ENCODE measurements around the gene SLC39A11. TPM values are rescaled to one million over a fixed set of nuclear protein-coding genes. Genes with fewer than 3 reads are reported as not detected.

The SLC39A11 gene
- total RNA-seq, 1 experiment from 2014 or later = 15.8 TPM

- H3K27ac ChIP-seq = no peak overlapping the region
- no peaks in the 10 kb centered on the region for H3K36me3 ChIP-seq
- H3K9me3 ChIP-seq (replicated peaks) = 0 out of 2 replicates have a peak, but pooled peaks cover 3% of the 10 kb centered on the region
- no peaks in the 10 kb centered on the region for H3K27me3 ChIP-seq (replicated peaks)
- peaks cover 26% of the 10 kb centered on the region for H3K4me1 ChIP-seq (replicated peaks)
- no peak overlapping the region for H3K4me3 ChIP-seq
- no peak for DNase-seq (ENCODE audit: low read depth in 1 of 2, low spot score in 2 of 2)
Measured at GRCh38 chr17:72974605-72975232, 117.8 kb downstream of the SLC39A11 start.

DNA sequence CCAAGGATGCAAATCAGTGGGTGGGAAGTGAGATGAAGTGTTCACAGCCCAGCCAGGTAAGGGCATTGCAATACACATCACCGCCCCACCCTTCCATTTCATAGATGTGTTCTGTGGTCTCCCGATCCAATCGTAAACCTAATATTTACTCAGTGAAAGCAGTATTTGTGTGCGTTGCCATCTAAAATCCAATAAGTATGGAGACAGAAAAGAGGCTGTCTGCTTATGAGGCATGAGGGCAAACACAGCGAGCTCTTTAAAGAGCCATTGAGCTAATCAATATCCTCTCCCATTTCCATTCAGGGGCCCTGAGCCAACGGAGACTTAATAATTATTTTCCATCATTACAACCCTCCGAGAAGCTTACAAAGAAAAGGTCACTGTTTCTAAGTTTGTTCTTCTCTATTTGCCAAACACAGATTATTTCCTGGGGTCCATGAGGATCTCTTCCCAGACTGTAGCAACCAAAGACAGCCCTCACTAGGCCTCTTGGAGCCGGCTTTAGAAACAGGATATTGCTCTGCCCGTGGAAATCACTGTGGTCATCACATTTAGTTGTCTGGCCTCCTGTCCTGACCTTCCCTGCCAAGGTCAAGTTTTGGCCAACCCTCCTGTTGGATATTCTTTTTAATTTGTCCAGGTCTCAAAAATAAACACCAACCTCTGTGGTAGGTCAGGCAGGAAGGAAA is 120.1 kb downstream of the SLC39A11 start:
- Histone ChIP-seq H3K4me1 (replicated peaks) (peaks cover 13% of the 10 kb centered on the region), H3K9me3 (replicated peaks) (peaks cover 3% of the 10 kb centered on the region; the same call in 1 of the 2 replicates), H3K27ac (no peak overlapping the region; the same call in 1 of the 2 replicates), H3K27me3 (replicated peaks) (no peaks in the 10 kb centered on the region; the same call in 1 of the 2 replicates), H3K36me3 (no peaks in the 10 kb centered on the region), H3K4me3 (no peak overlapping the region)
- no peak for DNase-seq (ENCODE audit: low read depth in 1 of 2, low spot score in 2 of 2)

DNA sequence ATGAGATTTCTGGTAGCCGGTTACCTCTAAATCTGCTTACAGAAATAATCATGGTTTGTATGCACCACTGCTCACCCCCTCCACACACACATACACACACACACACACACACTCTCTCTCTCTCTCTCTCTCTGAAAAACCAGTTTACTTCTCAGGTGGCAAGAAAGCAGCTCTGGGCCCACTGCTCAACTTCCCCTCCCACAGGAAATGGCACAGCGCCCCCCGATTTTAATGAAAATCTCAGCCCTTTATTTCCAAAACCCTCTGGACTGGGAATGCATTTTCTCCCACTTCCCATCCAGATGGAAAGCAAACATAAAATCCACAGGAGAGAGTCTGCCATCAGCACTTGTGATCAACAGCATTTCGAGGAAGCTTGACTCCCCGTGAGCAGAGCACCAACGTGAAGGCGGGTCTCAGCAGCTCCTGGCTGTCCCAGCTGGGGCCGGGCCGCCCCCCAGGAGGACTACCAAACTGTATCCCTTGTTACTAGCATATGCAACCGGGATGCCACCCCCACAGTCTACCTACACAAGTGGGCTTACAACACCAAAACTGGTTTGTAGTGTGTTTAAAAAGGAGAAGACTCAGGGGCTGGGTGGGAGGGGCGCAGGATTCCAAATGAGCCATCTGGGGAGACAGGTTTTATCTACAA is 121.1 kb downstream of the SLC39A11 start:
- H3K36me3 ChIP-seq = no peaks in the 10 kb centered on the region
- peaks cover 3% of the 10 kb centered on the region; the same call in 1 of the 2 replicates for H3K9me3 ChIP-seq (replicated peaks)
- peaks cover 7% of the 10 kb centered on the region for H3K4me1 ChIP-seq (replicated peaks)
- H3K4me3 ChIP-seq = no peak overlapping the region
- H3K27me3 ChIP-seq (replicated peaks) = no peaks in the 10 kb centered on the region; the same call in 1 of the 2 replicates
- DNase-seq (ENCODE audit: low read depth in 1 of 2, low spot score in 2 of 2) = no peak
- no peak overlapping the region for H3K27ac ChIP-seq

- Histone ChIP-seq H3K4me3 (no peak overlapping the region), H3K27me3 (replicated peaks) (no peaks in the 10 kb centered on the region; the same call in 1 of the 2 replicates), H3K36me3 (no peaks in the 10 kb centered on the region), H3K9me3 (replicated peaks) (peaks cover 3% of the 10 kb centered on the region; the same call in 1 of the 2 replicates), H3K4me1 (replicated peaks) (peaks cover 7% of the 10 kb centered on the region), H3K27ac (no peak overlapping the region)
- DNase-seq (ENCODE audit: low read depth in 1 of 2, low spot score in 2 of 2) = no peak
Measured at GRCh38 chr17:72970797-72971196, 121.7 kb downstream of the SLC39A11 start.

DNA sequence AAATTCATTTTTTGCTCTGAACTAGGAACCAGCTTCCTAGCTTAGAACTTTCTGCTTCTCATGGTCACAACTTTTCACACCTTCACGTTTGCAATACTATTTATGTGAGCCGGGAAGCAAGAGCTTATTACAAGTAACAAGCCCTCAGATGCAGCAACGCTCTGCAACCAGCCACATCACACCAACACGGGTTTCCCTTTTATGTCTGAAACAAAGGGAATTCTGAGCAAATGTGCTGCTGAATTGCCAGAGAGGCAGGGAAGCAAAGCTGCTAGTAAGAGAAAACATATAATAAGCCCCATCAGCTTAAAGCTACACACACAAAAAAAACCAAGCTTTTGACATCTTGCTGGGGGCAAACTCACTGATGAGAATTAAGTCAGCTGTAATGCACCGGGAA is 122.2 kb downstream of the SLC39A11 start:
- Histone ChIP-seq H3K27me3 (replicated peaks) (no peaks in the 10 kb centered on the region; the same call in 1 of the 2 replicates), H3K4me3 (no peak overlapping the region), H3K4me1 (replicated peaks) (peaks cover 7% of the 10 kb centered on the region), H3K9me3 (replicated peaks) (no peaks in the 10 kb centered on the region; the same call in 1 of the 2 replicates), H3K27ac (no peak overlapping the region), H3K36me3 (no peaks in the 10 kb centered on the region)
- no peak for DNase-seq (ENCODE audit: low read depth in 1 of 2, low spot score in 2 of 2)

DNA sequence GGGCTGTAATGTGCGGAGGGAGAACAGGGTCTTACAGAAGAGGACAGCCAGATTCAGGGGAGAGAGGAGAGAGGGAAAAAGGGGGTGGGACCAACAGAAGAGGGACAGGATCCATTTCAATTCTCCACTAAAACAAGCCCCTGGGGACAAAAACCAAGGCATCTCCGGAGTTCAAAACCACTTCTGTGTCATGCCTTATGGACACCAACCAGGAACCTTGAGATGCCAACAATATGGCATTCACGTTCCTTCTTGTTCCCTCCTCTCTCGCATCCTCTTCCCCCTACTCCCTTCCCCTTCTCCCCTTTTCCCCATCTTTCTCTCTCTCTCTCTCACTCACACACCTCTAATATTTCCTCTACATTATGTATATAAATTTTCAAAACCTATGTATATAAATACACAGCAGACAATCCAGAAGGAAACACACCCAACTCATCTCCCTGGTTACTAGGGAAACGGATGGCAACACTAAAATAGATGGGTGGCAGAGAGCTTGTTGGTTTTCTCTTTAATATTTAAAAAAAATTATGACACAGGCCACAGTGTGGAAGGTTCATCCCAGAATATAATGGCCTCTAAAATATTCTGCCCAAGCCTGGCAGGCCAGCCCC is 123.1 kb downstream of the SLC39A11 start:
- no peak overlapping the region for H3K4me3 ChIP-seq
- peaks cover 7% of the 10 kb centered on the region for H3K4me1 ChIP-seq (replicated peaks)
- no peak for DNase-seq (ENCODE audit: low read depth in 1 of 2, low spot score in 2 of 2)
- no peaks in the 10 kb centered on the region; the same call in 1 of the 2 replicates for H3K27me3 ChIP-seq (replicated peaks)
- no peak overlapping the region for H3K27ac ChIP-seq
- no peaks in the 10 kb centered on the region; the same call in 1 of the 2 replicates for H3K9me3 ChIP-seq (replicated peaks)
- no peaks in the 10 kb centered on the region for H3K36me3 ChIP-seq

GRCh38 chr17:72968798-72969197 is 123.7 kb downstream of the SLC39A11 start:
- no peak overlapping the region for H3K27ac ChIP-seq
- H3K4me3 ChIP-seq = no peak overlapping the region
- H3K9me3 ChIP-seq (replicated peaks) = no peaks in the 10 kb centered on the region; the same call in 1 of the 2 replicates
- H3K27me3 ChIP-seq (replicated peaks) = no peaks in the 10 kb centered on the region; the same call in 1 of the 2 replicates
- DNase-seq (ENCODE audit: low read depth in 1 of 2, low spot score in 2 of 2) = no peak
- H3K4me1 ChIP-seq (replicated peaks) = peaks cover 7% of the 10 kb centered on the region
- H3K36me3 ChIP-seq = no peaks in the 10 kb centered on the region

- Histone ChIP-seq H3K4me1 (replicated peaks) (peaks cover 6% of the 10 kb centered on the region), H3K36me3 (no peaks in the 10 kb centered on the region), H3K9me3 (replicated peaks) (no peaks in the 10 kb centered on the region; the same call in 1 of the 2 replicates), H3K4me3 (no peak overlapping the region), H3K27me3 (replicated peaks) (no peaks in the 10 kb centered on the region; the same call in 1 of the 2 replicates), H3K27ac (no peak overlapping the region)
- no peak for DNase-seq (ENCODE audit: low read depth in 1 of 2, low spot score in 2 of 2)
Measured at GRCh38 chr17:72967977-72968585, 124.4 kb downstream of the SLC39A11 start.

DNA sequence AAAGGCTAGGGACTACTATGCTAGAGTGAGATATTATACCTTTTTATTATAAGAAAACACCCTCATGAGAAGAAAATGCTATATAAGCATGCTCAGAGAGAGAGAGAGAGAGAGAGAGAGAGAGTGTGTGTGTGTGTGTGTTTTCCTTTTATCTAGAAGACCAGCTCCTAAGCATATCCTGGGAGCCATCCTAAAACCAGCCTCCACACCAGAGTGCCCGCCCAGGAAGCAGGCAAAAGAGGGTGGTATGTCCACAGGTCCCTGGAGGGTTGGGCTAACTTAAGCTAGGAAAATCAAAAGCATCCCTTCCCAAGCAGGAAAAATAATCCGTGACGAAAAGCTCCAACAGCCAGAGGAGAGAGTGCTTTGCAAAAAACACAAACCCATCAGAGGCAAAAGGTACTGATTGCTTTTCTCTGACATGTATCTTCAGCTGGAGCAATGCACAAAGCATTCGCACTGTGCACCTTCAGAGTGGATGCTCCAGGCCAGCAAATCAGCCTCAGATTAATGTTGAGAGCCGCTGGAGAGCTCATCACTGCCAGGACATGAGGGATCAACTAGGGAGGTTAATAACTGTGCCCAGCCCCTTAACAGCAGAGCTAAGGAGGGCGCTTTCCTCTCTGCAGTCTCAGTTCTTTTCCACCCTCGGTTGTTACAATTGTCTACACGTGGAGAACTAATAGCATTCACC is 125.1 kb downstream of the SLC39A11 start:
- no peak overlapping the region for H3K27ac ChIP-seq
- no peaks in the 10 kb centered on the region for H3K36me3 ChIP-seq
- no peaks in the 10 kb centered on the region; the same call in 1 of the 2 replicates for H3K27me3 ChIP-seq (replicated peaks)
- no peaks in the 10 kb centered on the region; the same call in 1 of the 2 replicates for H3K9me3 ChIP-seq (replicated peaks)
- DNase-seq (ENCODE audit: low read depth in 1 of 2, low spot score in 2 of 2) = no peak
- H3K4me3 ChIP-seq = no peak overlapping the region
- H3K4me1 ChIP-seq (replicated peaks) = no peaks in the 10 kb centered on the region; the same call in 1 of the 2 replicates

- Histone ChIP-seq H3K36me3 (no peaks in the 10 kb centered on the region), H3K4me3 (no peak overlapping the region), H3K27ac (no peak overlapping the region), H3K27me3 (replicated peaks) (no peaks in the 10 kb centered on the region), H3K9me3 (replicated peaks) (no peaks in the 10 kb centered on the region), H3K4me1 (replicated peaks) (no peaks in the 10 kb centered on the region)
- DNase-seq (ENCODE audit: low read depth in 1 of 2, low spot score in 2 of 2) = no peak
Measured at GRCh38 chr17:72962106-72962505, 130.4 kb downstream of the SLC39A11 start.

DNA sequence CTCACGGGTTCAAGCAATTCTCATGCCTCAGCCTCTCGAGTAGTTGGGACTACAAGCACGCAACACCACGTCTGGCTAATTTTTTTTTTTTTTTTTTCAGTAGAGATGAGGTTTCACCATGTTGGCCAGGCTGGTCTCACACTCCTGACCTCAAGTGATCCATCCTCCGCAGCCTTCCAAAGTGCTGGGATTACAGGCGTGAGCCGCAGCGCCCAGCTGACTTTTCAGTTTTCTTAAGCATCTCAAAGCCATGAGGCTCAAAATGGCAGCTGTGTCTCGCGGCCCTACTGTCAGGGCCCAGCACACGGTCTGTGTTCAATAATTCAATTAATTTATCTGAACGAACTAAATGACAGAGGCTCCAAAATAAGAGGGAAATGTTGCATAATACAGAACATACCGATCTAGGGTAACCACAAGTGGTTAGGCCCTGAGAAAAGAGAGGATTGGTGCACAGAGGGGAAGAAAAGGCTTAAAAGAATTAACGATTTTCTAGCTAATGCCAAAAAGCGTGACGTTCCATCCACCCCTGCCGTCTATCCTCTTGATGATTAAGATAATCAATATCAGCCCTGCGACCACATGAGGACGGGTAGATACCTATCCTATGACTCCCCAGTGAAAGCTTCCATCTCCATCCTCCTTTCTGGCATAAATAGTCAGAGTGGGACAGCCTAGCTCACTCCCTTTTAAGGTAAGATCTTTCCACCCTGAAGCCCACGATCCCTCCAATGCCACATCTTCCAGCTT is 136.9 kb downstream of the SLC39A11 start:
- no peak for DNase-seq (ENCODE audit: low read depth in 1 of 2, low spot score in 2 of 2)

GRCh38 chr17:72954579-72954978 is 137.9 kb downstream of the SLC39A11 start:
- Histone ChIP-seq H3K9me3 (replicated peaks) (0 out of 2 replicates have a peak, but pooled peaks cover 2% of the 10 kb centered on the region), H3K4me3 (no peak overlapping the region), H3K27me3 (replicated peaks) (no peaks in the 10 kb centered on the region), H3K4me1 (replicated peaks) (no peaks in the 10 kb centered on the region; the same call in 1 of the 2 replicates), H3K36me3 (no peaks in the 10 kb centered on the region), H3K27ac (no peak overlapping the region)
- DNase-seq (ENCODE audit: low read depth in 1 of 2, low spot score in 2 of 2) = no peak

More for the DNA sequence above, 136.9 kb downstream of the SLC39A11 start:
- Histone ChIP-seq H3K36me3 (no peaks in the 10 kb centered on the region), H3K4me1 (replicated peaks) (no peaks in the 10 kb centered on the region; the same call in 1 of the 2 replicates), H3K9me3 (replicated peaks) (0 out of 2 replicates have a peak, but pooled peaks cover 2% of the 10 kb centered on the region), H3K27ac (no peak overlapping the region), H3K4me3 (no peak overlapping the region), H3K27me3 (replicated peaks) (no peaks in the 10 kb centered on the region)
